HEK293T (cell line): ENCODE results near the gene C22orf15.

Experiments used
- BHLHE40 ChIP-seq: fragments of 450-650 bp; IDR thresholded peaks from 2 replicates; pipeline ENCODE4 v1.6.1; 2016; ENCODE audit warnings: mild to moderate bottlenecking, moderate library complexity, borderline replicate concordance
- FOXK2 ChIP-seq: fragments of 450-650 bp; IDR thresholded peaks from 2 replicates; pipeline ENCODE4 v1.6.1; 2016; ENCODE audit warnings: mild to moderate bottlenecking
- HDGF ChIP-seq: fragments of 450-650 bp; IDR thresholded peaks from 2 replicates; pipeline ENCODE4 v1.6.1; 2017; ENCODE audit warnings: antibody characterized with exemption, borderline replicate concordance
- PKNOX1 ChIP-seq: fragments of 450-650 bp; IDR thresholded peaks from 2 replicates; pipeline ENCODE4 v1.6.1; 2016
- SUZ12 ChIP-seq: fragments of 450-650 bp; IDR thresholded peaks from 2 replicates; pipeline ENCODE4 v1.6.1; 2016; ENCODE audit warnings: mild to moderate bottlenecking
- ZNF384 ChIP-seq: fragments of 450-650 bp; IDR thresholded peaks from 2 replicates; pipeline ENCODE4 v1.6.1; 2016

- TF ChIP-seq HDGF, result no peak
- no peak for TF ChIP-seq BHLHE40
- TF ChIP-seq ZNF384, result no peak
- no peak for TF ChIP-seq FOXK2
- TF ChIP-seq SUZ12, result no peak
- TF ChIP-seq PKNOX1, result no peak
These were observed 2.7 kb upstream of the C22orf15 start for GRCh38 chr22:23760056-23760455.
